Measurements from ENCODE around the gene SYDE2. TPM values are rescaled to one million over a fixed set of nuclear protein-coding genes. Genes with fewer than 3 reads are reported as not detected.

Gene SYDE2
- total RNA-seq, 1 donor from 2014 or later, result 23.8 TPM

- H3K9me3 ChIP-seq, result no peaks in the 10 kb centered on the region
- H3K27ac ChIP-seq, result no peak overlapping the region
- H3K4me1 ChIP-seq, result no peaks in the 10 kb centered on the region
- no peaks in the 10 kb centered on the region for H3K36me3 ChIP-seq
- DNase-seq, result no peak
- peak; percentile 96 for ATAC-seq
- intact Hi-C loops (cut with DNase I), result no loop called here
- TF ChIP-seq CTCF (IDR thresholded peaks at IDR 0.05), result no peak
- H3K27me3 ChIP-seq, result no peaks in the 10 kb centered on the region
- no peak overlapping the region for H3K4me3 ChIP-seq
Observed at GRCh38 chr1:85172684-85173337, 28.0 kb downstream of the SYDE2 start.

DNA sequence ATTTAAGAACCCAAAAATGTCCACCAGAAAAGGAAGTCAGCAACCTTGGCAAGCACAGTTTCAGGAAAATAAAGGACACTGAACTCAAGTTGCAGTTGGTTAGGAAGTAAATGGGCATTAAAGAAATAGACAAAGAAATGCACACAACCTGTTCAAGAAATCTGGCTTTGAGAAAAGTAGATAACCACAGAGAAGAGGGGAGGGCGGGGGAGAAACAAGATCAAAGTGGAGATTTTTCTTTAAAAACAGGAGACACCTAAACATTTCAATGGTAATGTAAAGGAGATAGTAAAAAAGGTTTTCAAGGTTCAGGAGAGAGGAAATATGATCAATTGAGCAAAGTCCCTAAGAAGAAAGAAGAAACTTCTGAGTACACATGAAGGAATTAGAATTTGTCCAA is 29.1 kb downstream of the SYDE2 start:
- intact Hi-C loops (cut with DNase I), result no loop called here
- H3K4me1 ChIP-seq, result no peaks in the 10 kb centered on the region
- no peaks in the 10 kb centered on the region for H3K9me3 ChIP-seq
- TF ChIP-seq CTCF (IDR thresholded peaks at IDR 0.05), result no peak
- H3K4me3 ChIP-seq, result no peak overlapping the region
- H3K27ac ChIP-seq, result no peak overlapping the region
- H3K27me3 ChIP-seq, result no peaks in the 10 kb centered on the region
- ATAC-seq, result no peak
- DNase-seq, result no peak
- no peaks in the 10 kb centered on the region for H3K36me3 ChIP-seq

DNA sequence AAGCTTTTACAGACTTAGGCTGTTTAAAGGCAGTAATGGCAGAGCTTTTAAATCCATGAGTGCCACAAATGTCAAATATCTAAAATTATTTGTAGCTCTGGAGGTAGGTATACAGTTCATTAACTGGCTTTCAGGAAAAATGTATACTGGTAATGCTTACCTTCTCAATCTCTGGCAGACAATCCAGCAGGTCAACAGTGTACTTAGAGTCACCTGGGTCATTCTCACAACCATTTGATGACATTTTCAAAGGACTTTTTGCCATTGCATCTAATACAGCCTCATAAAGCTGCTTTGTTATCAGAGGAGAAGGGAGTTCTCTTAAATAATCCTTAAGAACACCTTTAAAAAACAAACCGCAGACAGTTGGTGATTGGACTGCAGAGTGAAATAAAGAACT is 31.9 kb downstream of the SYDE2 start:
- Histone ChIP-seq H3K36me3 (no peaks in the 10 kb centered on the region), H3K9me3 (no peaks in the 10 kb centered on the region), H3K27ac (no peak overlapping the region), H3K4me3 (no peak overlapping the region), H3K4me1 (no peaks in the 10 kb centered on the region), H3K27me3 (no peaks in the 10 kb centered on the region)
- DNase-seq (no peak), ATAC-seq (no peak)
- TF ChIP-seq CTCF (IDR thresholded peaks at IDR 0.05), result no peak
- intact Hi-C loops (cut with DNase I), result no loop called here

DNA sequence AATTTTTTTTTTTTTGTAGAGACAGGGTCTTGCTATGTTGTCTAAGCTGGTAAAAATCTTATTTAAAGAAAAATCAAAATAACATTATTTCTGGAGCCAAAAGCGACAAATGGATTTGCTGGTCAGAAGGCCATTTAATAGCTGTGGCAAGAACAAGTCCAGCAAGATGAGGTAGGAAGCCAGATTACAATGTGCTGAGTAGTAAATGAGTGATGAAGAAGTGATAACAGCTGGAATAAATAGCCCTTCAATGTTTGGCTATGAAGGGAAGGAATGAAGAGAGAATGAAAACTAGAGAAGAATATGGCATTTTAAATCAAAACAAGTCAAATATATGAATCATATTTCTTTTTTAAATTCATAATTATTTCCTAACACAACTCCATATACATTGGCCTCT is 34.5 kb downstream of the SYDE2 start:
- H3K27ac ChIP-seq, result no peak overlapping the region
- H3K4me1 ChIP-seq, result no peaks in the 10 kb centered on the region
- intact Hi-C loops (cut with DNase I), result no loop called here
- no peaks in the 10 kb centered on the region for H3K36me3 ChIP-seq
- no peak for TF ChIP-seq CTCF (IDR thresholded peaks at IDR 0.05)
- ATAC-seq, result no peak
- H3K4me3 ChIP-seq, result no peak overlapping the region
- no peak for DNase-seq
- no peaks in the 10 kb centered on the region for H3K27me3 ChIP-seq
- H3K9me3 ChIP-seq, result no peaks in the 10 kb centered on the region

DNA sequence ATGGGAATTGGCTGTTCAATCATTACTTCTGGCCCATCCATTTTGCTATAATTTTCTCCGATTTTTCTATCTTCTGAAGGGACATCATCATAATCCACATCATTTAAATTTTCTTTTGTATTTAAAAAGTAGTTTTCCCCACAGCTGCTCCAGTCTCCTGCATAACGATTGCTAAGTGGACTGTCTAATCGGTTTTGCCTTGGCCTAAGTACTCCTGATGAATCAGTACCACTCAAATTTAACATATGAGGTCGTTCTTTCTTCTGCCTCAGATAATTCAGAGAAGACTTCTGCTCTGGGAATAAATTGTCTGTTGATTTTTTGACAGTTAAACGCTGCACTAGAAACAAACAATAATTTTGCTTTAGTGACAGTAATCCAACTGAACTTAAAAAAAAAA is 41.9 kb downstream of the SYDE2 start:
- DNase-seq, result no peak
- no peak for ATAC-seq
- H3K4me3 ChIP-seq, result no peak overlapping the region
- H3K36me3 ChIP-seq, result no peaks in the 10 kb centered on the region
- TF ChIP-seq CTCF (IDR thresholded peaks at IDR 0.05), result no peak
- intact Hi-C loops (cut with DNase I), result no loop called here
- H3K27ac ChIP-seq, result no peak overlapping the region
- no peaks in the 10 kb centered on the region for H3K27me3 ChIP-seq
- H3K9me3 ChIP-seq, result no peaks in the 10 kb centered on the region
- H3K4me1 ChIP-seq, result no peaks in the 10 kb centered on the region

- no peaks in the 10 kb centered on the region for H3K27me3 ChIP-seq
- DNase-seq, result no peak
- no peak for TF ChIP-seq CTCF (IDR thresholded peaks at IDR 0.05)
- no peaks in the 10 kb centered on the region for H3K9me3 ChIP-seq
- no peak for ATAC-seq
- no peaks in the 10 kb centered on the region for H3K4me1 ChIP-seq
- no peak overlapping the region for H3K27ac ChIP-seq
- H3K4me3 ChIP-seq, result no peak overlapping the region
- H3K36me3 ChIP-seq, result no peaks in the 10 kb centered on the region
- intact Hi-C loops (cut with DNase I), result no loop called here
Observed at GRCh38 chr1:85157436-85157835, 43.4 kb downstream of the SYDE2 start.

All from upper lobe of right lung (tissue), 1 donor.